KBM-7 (cell line): ENCODE results near the gene CLDN19.

Source experiments
- DNase-seq: peaks from one replicate; pipeline ENCODE4 v3.0.0-alpha.2; 2015
- in situ Hi-C: fragments of 300-500 bp; cut with MboI; formaldehyde crosslinking; loops from 2 replicates; pipeline ENCODE4 v1.14.3; 2020; ENCODE audit warnings: low sequenced_read_pairs, low pct_unique_long_range_greater_than_20kb, mixed read lengths

CLDN19 gene

DNA sequence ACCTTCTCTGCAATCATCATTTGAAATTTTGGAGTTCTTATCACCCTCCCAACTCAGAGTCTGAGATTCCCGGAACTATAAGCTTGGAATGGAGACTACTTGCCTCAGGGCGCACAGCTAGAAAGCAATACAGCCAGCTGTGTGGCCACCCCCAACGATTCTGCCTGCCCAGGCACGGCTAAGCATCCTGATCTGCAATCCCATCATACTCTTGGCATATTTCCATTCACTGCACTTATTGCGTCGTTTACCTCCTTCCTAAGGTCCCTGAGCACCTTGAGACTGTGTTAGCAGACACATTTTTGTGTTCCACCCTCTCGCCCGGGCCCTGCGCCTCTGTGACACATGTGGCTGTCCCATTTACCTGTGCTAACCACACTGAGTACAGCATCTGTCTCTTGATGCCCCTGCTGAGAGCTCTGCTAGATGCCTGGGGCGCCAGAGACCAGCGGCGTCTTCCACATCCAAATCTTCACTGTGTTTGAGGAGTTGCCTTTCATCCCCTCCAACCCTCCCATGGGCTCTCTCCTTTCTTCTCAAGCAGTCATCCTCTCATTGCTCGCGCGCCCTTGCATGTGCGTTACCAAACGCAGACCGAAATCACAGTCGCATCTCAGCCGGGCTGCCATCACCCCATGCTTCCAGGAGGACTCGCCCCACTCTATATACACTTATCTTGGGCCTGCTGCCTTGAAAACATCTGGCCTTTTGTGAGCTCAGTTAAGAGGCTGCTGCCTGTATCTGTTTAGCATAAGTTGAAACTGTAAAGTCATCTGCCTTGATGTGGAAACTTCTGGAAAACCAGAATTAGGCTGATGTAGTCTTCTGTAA, 3.5 kb upstream of the CLDN19 start:
- in situ Hi-C loops, result loop anchor here (10.0 to 25.0 kb wide), 2 partner anchors 169 to 406 kb away; partner anchors contain the start of gene FOXJ3
- DNase-seq, result no peak

DNA sequence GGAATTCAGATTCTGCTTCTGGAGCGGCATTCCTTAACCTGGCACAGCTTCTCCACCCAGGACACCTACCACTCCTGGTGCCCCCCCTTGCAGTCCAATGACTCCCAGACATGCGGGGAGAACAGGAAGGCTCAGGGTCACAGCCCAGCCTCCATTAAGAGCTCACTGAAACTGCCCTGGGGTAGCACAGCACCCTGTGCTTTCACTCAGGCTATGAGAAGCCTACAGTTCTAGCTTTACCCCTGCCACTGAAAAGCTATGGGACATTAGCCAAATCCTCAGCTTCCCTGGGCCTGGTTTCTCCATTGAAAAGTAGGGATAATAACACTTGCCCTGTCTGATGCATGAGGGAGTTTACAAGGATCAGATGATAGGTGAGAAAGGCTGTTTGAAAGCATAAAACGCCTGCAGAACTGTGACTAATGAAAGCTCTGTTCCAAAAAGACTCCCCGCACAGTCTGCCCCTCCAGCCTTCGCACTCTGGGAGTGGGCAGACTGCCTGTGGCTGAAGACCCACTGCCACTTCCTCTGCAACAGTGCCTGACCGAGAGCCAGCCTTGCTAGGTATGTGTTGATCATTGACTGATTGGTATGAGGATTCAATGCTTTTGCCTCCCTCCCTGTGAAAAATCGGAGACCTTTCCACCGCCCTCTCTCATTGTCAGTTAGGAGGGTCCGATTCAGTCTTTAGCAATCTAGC, 2.7 kb upstream of the CLDN19 start:
- no peak for DNase-seq
- in situ Hi-C loops, result loop anchor here (10.0 to 25.0 kb wide), 2 partner anchors 168 to 405 kb away; partner anchors contain the start of gene FOXJ3

DNA sequence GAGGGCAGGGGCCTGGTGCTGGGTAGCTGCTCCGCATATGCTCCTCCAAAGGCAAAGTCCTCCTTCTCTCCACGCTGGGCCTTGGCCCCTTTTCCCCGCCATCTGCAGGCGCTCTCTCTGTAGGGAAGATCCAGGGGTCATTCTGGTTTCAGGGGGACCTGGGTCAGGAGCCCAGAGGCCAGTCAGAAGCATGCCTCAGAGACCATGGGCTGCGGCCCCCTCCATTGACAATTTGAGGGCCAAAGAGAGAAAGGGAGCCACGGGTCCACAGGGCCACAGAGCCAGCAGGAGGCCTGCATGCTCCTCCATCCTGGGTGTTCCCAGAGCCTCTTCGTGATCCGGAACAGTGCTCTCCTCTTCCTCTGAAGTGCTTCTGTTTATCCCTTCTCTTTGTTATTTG, 2.1 kb upstream of the CLDN19 start:
- in situ Hi-C loops, result loop anchor here (10.0 to 25.0 kb wide), 2 partner anchors 167 to 405 kb away; partner anchors contain the start of gene FOXJ3

DNA sequence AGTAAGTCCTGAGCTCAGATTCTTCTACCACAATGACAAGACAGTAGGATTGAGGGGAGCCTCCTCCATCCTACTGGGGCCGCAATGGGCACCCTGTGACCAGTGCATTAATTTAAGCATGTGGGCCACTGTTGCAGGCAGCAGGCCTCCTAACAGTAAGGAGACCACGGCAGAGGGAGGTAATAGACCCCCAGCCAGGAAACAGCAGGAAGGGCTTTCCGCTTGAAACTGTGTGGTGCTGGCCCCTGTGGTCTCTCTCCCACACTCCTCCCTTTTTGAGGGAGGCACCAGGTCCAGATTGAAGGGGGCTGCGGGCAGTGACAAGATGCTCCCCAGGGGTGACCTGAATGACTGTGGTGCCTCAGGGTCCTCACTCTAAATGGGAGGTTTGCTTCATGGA, 1.7 kb upstream of the CLDN19 start:
- in situ Hi-C loops, result loop anchor here (10.0 to 25.0 kb wide), 2 partner anchors 167 to 404 kb away; partner anchors contain the start of gene FOXJ3

More for the DNA sequence above, 2.1 kb upstream of the CLDN19 start:
- no peak for DNase-seq

DNA sequence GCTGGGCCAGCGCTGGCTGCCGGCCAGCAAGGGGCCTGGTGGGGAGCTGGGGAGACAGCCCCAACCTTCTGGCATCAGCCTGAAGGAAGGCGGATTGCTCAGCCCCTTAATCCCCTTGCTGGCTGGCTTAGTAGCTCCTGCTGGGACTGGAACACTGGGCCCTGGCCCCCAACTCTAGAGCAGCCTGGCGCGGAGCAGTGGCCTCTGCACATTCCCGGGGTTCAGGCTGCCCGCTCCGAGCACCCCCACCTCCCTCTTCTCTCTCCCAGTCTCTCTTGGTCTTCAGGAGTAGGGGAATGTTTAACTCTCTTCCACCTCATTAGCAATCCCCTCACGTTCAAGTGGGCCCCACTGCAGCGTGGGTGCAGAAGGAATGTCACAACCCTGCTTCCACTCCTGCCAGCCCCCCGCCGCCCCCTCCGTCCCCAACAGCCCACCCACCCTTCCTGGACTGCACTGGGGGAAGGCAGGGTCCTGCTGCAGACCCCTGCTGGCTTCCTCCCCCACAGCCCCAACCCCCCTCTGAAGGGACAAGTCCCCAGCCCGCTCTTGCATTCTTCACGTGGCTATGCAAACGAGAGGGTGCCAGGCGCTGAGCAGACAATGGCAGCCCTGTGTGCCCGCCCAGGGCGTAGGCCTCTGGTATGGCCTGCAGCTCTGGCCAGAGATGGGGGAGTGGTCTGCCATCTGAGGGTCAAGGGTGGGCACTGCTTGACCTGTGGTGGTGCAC, 980 bp upstream of the CLDN19 start:
- DNase-seq, result no peak
- in situ Hi-C loops, result loop anchor here (10.0 to 25.0 kb wide), 2 partner anchors 166 to 404 kb away; partner anchors contain the start of gene FOXJ3

More for the DNA sequence above, 1.7 kb upstream of the CLDN19 start:
- DNase-seq, result no peak

DNA sequence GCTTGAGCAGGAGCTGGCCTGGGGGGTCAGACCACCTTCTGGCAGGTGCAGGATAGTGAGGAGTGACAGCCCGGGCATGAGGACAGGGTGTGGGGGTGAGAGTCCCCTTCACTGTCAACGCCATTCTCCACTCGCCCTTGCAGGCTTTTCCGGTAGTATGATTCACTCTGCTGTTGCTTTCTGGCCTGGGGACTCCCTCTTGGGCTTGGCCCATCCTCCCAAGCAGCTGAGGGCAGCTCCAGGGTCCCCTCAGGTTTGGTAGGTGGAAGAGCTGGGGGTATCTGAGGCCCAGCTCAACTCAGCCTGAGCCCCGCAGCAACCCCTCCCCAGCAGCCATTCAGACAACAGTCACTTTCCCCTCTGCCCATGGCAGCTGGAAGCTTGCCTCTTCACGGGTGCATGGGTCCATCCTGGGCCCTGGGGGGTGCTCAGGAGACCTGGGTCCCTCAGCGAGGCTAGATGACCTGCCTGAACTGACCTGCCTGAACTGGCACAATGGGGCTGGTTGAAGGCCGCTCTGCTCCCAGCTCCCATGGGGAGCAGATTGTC, 1.3 kb downstream of the CLDN19 start:
- no peak for DNase-seq
- in situ Hi-C loops, result loop anchor here (25.0 kb wide), 1 partner anchor 401 kb away; the partner anchor contains the start of gene FOXJ3

DNA sequence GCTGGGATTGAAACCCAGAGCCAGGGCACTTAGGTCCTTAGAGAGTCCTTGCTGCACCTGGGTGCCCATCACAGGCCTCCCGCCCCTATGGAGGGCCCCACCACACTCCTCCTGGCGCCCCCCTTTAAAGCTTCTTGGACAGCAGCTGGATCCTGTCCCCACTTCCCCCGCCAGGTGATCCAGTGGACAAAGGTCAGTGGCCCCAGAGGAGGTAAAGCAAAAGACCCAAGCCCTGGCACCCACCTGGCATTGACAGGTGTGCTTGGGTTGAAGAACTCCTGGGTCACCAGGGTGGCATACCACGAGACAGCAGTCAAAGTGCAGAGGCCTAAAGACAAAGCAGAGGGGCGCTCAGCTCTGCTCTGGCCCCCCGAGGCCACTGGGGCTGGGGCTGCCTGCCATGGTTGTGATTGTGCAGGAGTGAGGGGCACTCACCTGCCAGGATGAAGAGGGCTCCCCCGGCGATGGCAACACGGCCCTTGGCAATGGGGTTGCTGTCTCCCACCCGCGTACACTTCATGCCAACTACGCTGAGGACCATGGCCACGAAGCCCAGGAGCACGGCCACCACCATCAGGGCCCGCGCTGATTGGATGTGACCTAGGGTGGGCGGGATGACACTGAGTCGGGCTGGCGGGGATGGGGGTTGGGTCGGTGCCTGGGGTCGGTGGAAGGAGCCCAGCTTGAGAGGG, 1.9 kb downstream of the CLDN19 start:
- no peak for DNase-seq
- in situ Hi-C loops, result loop anchor here (25.0 kb wide), 1 partner anchor 401 kb away; the partner anchor contains the start of gene FOXJ3

DNA sequence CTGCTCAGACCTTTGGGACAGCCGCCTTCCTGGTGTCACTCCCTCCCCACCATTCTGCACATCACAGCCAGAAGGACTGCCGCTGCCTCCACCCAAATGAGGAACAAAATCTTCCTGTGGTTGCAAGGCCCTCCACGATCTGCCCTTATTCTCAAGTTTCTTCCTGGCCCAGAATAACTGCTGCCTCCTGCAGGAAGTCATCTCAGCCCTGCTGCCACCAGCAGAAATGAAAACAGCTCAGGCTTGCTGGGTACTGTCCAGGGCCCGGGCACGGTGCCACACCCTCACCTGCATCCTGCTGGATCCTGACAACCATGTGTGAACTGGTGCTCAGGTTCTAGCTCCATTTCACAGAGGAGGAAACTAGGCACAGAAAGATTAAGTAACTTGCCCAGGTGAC, 2.8 kb downstream of the CLDN19 start:
- in situ Hi-C loops, result loop anchor here (25.0 kb wide), 1 partner anchor 400 kb away; the partner anchor contains the start of gene FOXJ3
- peak; percentile 91 for DNase-seq

DNA sequence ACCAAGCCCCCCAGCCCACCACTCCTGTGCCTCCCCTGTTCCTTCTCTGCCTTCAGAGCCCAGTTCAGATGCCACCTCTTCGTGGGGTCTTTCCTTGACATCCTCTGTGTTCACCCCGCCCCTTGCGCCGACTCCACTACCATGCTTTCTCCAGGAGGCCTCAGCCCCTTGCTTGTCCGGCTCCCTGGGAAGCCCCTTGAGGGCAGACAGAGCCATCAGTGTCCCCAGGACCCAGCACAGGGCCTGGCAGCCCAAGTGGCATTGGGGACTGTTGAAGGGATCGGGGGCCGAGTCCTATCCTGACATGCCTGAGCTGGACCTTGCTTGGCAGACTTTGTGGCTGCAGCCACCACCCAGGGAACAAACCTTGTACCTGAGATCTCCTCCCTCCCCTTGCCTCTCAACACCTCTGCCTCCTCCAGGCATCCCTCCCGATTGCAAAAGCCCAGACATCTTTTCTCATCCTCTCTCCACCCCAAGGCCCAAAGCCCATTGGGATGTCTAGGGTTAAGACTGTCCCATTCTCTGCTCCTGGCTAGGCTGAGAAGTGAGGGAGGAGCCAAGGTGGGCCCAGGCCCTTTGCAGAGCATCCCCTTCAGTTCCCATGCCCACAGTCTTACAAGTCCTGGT, 3.4 kb downstream of the CLDN19 start:
- in situ Hi-C loops, result loop anchor here (25.0 kb wide), 1 partner anchor 399 kb away; the partner anchor contains the start of gene FOXJ3
- no peak for DNase-seq

DNA sequence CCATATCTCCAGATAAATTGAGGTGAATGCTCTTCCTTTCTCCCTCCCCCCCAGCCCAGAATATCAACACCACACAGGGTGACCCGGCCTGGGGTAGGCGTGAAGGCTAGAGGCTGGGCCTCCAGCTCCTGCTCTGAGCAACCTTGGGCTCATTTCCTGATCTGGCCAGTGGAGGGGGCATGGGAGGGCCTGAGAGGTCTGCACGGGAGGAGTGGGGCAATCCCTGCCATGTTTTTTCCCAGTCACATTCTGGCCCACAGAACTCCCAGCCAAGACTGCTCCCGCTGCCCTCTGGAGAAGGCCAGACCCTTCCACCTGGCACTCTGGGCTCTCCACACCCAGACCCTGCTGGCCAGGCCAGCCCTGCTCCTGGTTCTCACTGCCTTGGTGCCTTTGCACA, 3.9 kb downstream of the CLDN19 start:
- in situ Hi-C loops, result loop anchor here (25.0 kb wide), 1 partner anchor 399 kb away; the partner anchor contains the start of gene FOXJ3
- DNase-seq, result peak; percentile 29

DNA sequence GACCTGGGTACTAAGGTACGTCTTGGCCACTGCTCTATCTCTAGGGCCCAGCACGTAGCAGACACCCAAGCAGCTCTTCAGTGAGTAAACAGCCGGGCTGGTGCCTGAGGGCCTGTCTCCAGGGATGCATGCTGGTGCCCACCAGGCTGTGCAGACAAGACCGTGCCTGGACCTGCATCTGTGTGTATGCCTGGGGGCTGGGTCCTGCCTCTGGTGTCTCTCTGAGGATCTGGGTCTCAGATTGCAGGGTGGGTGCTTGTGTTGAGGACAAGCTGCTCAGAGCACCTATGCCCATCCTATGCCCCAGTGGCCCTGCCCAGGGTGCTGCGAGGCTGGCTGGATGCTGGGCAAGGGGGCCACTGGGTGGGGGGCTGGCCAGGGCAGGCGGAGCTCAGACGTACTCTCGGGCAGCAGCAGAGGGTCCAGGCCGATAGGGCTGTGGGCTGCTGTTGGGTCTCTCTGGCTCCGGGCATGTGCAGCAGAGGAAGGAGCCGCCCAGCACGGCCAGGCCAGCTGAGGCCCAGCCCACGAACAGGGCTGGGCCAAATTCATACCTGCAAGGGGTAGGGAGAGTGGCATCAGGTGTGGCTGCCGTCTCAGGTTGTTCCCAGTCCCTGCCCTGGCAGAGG, 4.4 kb downstream of the CLDN19 start:
- DNase-seq, result no peak
- in situ Hi-C loops, result loop anchor here (25.0 kb wide), 1 partner anchor 398 kb away; the partner anchor contains the start of gene FOXJ3

DNA sequence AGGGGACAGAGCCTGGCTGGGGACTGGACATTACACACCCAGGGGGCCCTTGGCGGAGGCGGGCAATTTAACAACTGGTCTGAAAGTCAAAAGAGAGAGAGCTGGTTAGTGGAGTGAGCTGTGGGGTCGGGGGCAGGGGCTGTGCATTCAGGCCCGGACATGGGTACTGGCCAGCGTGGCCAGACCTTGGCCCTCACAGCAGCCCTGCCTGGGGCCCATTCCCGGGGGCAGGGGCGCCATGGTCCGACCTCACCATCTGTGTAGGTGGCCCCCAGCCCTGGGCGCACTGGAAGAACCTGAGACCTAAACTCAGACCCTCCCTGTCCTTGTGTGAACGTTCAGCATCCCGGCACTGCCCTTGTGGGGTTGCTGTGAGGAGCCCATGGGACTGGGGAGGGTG, 5.0 kb downstream of the CLDN19 start:
- DNase-seq, result no peak
- in situ Hi-C loops, result loop anchor here (25.0 kb wide), 1 partner anchor 398 kb away; the partner anchor contains the start of gene FOXJ3

DNA sequence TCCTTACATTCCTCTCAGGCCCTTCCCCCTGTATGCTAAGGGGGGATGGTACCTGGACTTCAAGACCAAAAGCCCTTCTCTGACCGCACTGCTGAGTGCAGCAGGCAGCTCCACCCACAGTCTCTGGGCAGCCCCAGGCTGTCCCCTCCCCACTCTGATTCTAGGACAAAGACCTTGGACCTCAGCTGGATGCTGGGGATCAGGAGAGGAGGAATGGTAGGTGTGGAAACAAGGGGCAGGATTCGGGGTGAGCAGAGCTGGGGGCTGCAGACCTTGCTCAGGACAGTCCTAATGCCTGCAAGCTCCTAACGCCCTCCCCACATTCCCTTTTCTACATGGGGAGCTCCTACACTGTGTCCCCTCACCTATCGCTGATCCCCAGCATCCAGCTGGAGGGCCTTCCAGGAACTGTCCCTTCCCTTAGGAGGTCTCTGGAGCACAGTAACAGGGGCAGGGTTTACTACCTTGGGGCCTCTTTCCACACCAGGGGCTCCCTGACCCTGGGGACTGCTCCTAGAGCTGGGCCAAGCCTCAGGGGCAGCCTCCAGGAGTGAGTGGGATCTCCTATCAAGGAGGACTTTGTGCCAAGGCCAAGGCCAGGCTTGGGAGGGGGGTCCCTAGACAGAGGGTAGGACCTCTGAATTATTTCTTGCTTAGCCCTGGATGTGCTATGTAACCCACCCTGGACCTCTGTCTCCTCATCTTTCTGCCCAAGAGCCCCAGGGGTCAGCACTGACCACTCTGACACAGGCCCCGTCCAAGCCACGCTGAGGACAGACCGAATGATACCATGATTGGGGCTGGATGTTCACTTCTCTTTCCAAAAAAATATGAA, 5.6 kb downstream of the CLDN19 start:
- in situ Hi-C loops, result loop anchor here (25.0 kb wide), 1 partner anchor 397 kb away; the partner anchor contains the start of gene FOXJ3
- no peak for DNase-seq

DNA sequence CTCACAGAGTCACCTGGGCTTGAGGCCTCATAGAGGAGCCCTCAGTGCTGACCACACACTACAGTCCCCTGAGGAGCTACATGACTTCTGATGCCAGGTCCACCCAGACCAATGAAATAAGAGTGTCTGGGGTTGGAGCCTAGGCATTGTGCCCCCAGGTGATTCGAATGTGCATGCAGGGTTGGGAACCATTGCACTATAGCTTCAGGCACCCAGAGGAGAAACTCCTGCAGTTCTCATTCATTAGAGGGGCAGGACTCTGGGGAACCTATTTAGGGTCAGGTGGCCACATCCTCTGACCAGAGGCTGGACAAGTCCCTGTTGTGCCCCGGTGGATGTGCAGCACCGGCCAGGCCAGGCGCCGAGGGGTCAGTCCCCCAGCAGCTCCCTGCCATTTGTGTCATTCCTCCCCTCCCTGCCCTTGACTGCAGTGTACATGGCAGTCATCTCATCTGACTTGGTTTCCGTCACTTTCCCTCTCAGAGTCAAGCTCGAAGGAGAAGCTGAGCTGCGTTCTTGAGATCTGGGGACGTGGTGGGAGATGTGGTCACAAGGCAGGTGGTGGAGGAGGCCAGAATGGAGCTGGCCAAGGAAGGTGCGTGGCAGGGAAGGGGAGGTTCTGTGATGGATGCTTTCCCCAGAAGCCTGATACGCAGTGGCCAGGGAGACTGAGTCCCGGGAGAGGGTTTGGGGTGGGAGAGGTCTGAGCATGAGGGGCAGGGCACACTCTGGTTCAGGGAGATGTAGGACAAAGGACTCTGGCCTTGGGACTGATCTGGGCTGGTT, 6.4 kb downstream of the CLDN19 start:
- DNase-seq, result no peak
- in situ Hi-C loops, result loop anchor here (25.0 kb wide), 1 partner anchor 396 kb away; the partner anchor contains the start of gene FOXJ3

DNA sequence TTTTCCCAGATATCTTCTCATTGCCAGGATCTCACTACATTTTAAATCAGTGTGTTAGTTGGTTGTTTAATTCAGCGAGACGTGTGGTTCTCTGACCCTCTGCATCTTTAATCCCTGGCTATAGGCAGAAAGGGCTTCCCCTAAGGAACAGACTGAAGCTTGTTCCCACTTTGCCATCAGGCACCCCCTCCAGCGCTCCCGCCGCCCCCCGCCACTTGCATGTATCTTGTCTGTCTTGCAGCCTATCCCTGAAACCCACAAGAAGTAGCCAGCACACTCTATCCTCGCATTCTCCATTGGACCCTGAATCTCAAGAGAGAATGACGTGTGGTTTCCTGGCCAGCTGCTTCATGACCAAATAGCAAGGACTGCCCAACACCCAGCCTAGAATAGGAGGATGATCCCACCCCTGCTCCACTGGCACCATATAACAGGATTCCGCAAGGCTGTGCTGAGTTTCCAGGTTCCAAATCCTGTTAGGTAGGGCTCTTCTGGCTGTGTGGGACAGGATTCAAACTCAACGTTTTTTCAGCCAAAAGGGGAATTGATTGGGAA, 7.8 kb downstream of the CLDN19 start:
- in situ Hi-C loops, result loop anchor here (25.0 kb wide), 1 partner anchor 395 kb away; the partner anchor contains the start of gene FOXJ3
- DNase-seq, result no peak
